ENCODE results near the gene ZNF133.

ZNF133 gene

GRCh38 chr20:18265441-18265840 is 22.9 kb upstream of the ZNF133 start:
- no peaks in the 10 kb centered on the region for H3K9me3 ChIP-seq (ENCODE audit: insufficient read depth, low read length)
- no peak overlapping the region for H3K4me2 ChIP-seq (ENCODE audit: low read length)
- H3K9ac ChIP-seq (ENCODE audit: low read length), result no peak overlapping the region
- no peak overlapping the region for H3K27ac ChIP-seq (ENCODE audit: low read length)
- no peaks in the 10 kb centered on the region for H3K36me3 ChIP-seq (replicated peaks; ENCODE audit: low read depth, low read length)
- H3K4me1 ChIP-seq (ENCODE audit: low read length), result no peaks in the 10 kb centered on the region
- no peaks in the 10 kb centered on the region for H4K20me1 ChIP-seq (ENCODE audit: insufficient read depth, low read length)
- no peak overlapping the region for H2AFZ ChIP-seq (ENCODE audit: low read depth, low read length)
- H3K79me2 ChIP-seq (ENCODE audit: low read length), result no peaks in the 10 kb centered on the region
- no peak for TF ChIP-seq EZH2phosphoT487 (IDR thresholded peaks at IDR 0.05; ENCODE audit: low read depth)
- no peak for TF ChIP-seq CTCF (IDR thresholded peaks at IDR 0.05; ENCODE audit: low read depth, low read length)
- H3K4me3 ChIP-seq (ENCODE audit: low read length), result no peak overlapping the region
- peaks cover 3% of the 10 kb centered on the region; the same call in 1 of the 2 replicates for H3K27me3 ChIP-seq (ENCODE audit: low read depth, low read length)

DNA sequence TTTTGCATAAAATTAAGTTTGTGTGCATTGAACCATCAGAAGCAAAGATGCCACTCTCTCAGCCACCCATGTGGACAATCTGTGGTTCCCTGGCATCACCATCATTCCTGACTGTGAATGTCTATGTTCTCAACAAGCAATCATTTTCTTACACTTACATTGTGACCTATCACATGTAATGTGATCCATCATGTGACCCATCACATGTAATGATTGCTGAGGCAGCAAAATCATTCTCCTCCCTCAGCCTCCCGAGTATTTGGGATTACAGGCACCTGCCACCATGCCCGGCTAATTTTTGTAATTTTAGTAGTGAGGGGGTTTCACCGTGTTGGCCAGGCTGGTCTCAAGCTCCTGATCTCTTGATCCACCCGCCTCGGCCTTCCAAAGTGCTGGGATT is 22.0 kb upstream of the ZNF133 start:
- Histone ChIP-seq H4K20me1 (ENCODE audit: insufficient read depth, low read length) (no peaks in the 10 kb centered on the region), H3K9ac (ENCODE audit: low read length) (no peak overlapping the region), H3K36me3 (replicated peaks; ENCODE audit: low read depth, low read length) (no peaks in the 10 kb centered on the region), H3K4me2 (ENCODE audit: low read length) (no peak overlapping the region), H3K79me2 (ENCODE audit: low read length) (no peaks in the 10 kb centered on the region), H3K27ac (ENCODE audit: low read length) (no peak overlapping the region), H3K4me1 (ENCODE audit: low read length) (no peaks in the 10 kb centered on the region), H3K4me3 (ENCODE audit: low read length) (no peak overlapping the region), H3K9me3 (ENCODE audit: insufficient read depth, low read length) (no peaks in the 10 kb centered on the region), H3K27me3 (ENCODE audit: low read depth, low read length) (peaks cover 3% of the 10 kb centered on the region; the same call in 1 of the 2 replicates), H2AFZ (ENCODE audit: low read depth, low read length) (no peak overlapping the region)
- TF ChIP-seq CTCF (IDR thresholded peaks at IDR 0.05; ENCODE audit: low read depth, low read length), result no peak
- TF ChIP-seq EZH2phosphoT487 (IDR thresholded peaks at IDR 0.05; ENCODE audit: low read depth), result no peak

DNA sequence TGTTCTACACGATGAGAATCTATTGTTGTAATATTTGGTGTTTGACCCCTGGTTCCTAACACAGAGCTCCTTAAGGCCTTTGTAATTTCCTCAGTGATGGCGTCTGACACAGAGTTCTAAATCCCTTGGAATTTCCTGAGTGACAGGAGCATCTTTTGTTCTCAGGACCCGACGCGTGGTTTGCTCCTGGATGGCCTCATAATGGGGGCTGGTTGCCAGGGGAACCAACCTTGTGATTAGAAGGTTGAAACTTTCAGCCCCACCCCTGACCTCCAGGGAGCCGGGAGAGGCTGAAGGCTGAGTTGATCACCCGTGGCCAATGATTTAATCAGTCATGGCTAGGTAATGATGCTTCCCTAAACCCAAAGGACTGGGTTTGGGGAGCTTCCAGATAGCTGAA is 20.5 kb upstream of the ZNF133 start:
- Histone ChIP-seq H3K9ac (ENCODE audit: low read length) (no peak overlapping the region), H3K36me3 (replicated peaks; ENCODE audit: low read depth, low read length) (no peaks in the 10 kb centered on the region), H2AFZ (ENCODE audit: low read depth, low read length) (no peak overlapping the region), H3K4me1 (ENCODE audit: low read length) (no peaks in the 10 kb centered on the region), H3K9me3 (ENCODE audit: insufficient read depth, low read length) (no peaks in the 10 kb centered on the region), H4K20me1 (ENCODE audit: insufficient read depth, low read length) (no peaks in the 10 kb centered on the region), H3K4me3 (ENCODE audit: low read length) (no peak overlapping the region), H3K27me3 (ENCODE audit: low read depth, low read length) (peaks cover 3% of the 10 kb centered on the region; the same call in 1 of the 2 replicates), H3K79me2 (ENCODE audit: low read length) (no peaks in the 10 kb centered on the region), H3K27ac (ENCODE audit: low read length) (no peak overlapping the region), H3K4me2 (ENCODE audit: low read length) (no peak overlapping the region)
- TF ChIP-seq CTCF (IDR thresholded peaks at IDR 0.05; ENCODE audit: low read depth, low read length), result no peak
- no peak for TF ChIP-seq EZH2phosphoT487 (IDR thresholded peaks at IDR 0.05; ENCODE audit: low read depth)

DNA sequence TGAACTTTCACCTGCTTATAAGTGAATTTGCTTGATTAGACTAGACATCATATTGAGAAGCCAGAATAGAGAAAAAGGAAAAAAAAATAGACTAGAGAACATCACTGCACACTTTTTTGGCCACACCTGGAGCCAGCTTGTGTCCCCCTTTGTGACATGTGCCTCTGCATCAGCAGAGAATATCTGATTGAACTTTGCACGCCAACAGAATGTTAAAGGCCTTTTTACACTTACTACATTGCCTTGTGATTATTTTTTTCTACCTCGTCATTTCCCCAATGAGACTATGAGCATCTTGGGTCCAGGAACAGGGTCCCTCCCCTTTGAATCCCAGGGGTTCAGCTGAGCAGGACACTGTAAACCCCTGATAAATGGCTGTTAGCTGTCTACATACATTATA is 17.2 kb upstream of the ZNF133 start:
- no peaks in the 10 kb centered on the region for H3K36me3 ChIP-seq (replicated peaks; ENCODE audit: low read depth, low read length)
- no peaks in the 10 kb centered on the region for H3K4me1 ChIP-seq (ENCODE audit: low read length)
- TF ChIP-seq EZH2phosphoT487 (IDR thresholded peaks at IDR 0.05; ENCODE audit: low read depth) (no peak), CTCF (IDR thresholded peaks at IDR 0.05; ENCODE audit: low read depth, low read length) (no peak)
- H3K4me2 ChIP-seq (ENCODE audit: low read length), result no peak overlapping the region
- H3K79me2 ChIP-seq (ENCODE audit: low read length), result no peaks in the 10 kb centered on the region
- H2AFZ ChIP-seq (ENCODE audit: low read depth, low read length), result no peak overlapping the region
- H3K27me3 ChIP-seq (ENCODE audit: low read depth, low read length), result peaks cover 22% of the 10 kb centered on the region
- H3K27ac ChIP-seq (ENCODE audit: low read length), result no peak overlapping the region
- H3K4me3 ChIP-seq (ENCODE audit: low read length), result no peak overlapping the region
- no peak overlapping the region for H3K9ac ChIP-seq (ENCODE audit: low read length)
- H3K9me3 ChIP-seq (ENCODE audit: insufficient read depth, low read length), result no peaks in the 10 kb centered on the region
- H4K20me1 ChIP-seq (ENCODE audit: insufficient read depth, low read length), result no peaks in the 10 kb centered on the region
